Hepatocyte (in vitro differentiated cells): ENCODE data around the gene RIPOR1.

Experiments used
- EZH2phosphoT487 ChIP-seq: fragments of 200-600 bp; sonication (generic); IDR thresholded peaks from one replicate; pipeline ENCODE4 v1.6.1; 2018; ENCODE audit warnings: antibody characterized with exemption, mild to moderate bottlenecking, low read depth, moderate library complexity; ENCODE audit not compliant: unreplicated experiment, severe bottlenecking
- TF ChIP-seq, protein P1 (sequence below): fragments of 200-600 bp; sonication (generic); IDR thresholded peaks from 2 replicates; pipeline ENCODE4 v1.5.1; 2016; ENCODE audit warnings: antibody characterized with exemption, mild to moderate bottlenecking; ENCODE audit not compliant: poor library complexity

DNA sequence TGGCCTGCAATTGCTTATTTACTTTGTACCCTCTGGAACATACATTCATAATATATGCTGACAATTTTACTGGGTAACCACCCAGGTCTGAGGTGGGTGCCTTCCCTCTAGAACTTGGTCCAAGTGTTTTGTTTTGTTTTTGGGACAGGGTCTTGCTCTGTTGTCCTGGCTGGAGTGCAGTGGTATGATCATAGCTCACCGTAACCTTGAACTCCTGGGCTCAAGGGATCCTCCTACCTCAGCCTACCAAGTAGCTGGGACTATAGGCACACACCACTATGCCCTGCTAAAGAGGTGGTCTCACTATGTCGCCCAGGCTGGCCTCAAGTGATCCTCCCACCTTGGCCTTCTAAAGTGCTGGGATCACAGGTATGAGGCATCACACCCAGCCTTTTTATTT is 22.5 kb downstream of the RIPOR1 start:
- no peak for TF ChIP-seq EZH2phosphoT487
- TF ChIP-seq, protein P1, sequence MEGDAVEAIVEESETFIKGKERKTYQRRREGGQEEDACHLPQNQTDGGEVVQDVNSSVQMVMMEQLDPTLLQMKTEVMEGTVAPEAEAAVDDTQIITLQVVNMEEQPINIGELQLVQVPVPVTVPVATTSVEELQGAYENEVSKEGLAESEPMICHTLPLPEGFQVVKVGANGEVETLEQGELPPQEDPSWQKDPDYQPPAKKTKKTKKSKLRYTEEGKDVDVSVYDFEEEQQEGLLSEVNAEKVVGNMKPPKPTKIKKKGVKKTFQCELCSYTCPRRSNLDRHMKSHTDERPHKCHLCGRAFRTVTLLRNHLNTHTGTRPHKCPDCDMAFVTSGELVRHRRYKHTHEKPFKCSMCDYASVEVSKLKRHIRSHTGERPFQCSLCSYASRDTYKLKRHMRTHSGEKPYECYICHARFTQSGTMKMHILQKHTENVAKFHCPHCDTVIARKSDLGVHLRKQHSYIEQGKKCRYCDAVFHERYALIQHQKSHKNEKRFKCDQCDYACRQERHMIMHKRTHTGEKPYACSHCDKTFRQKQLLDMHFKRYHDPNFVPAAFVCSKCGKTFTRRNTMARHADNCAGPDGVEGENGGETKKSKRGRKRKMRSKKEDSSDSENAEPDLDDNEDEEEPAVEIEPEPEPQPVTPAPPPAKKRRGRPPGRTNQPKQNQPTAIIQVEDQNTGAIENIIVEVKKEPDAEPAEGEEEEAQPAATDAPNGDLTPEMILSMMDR = no peak
